Gastroesophageal sphincter (tissue), 3 donors: ENCODE results near the gene GNG2.

Source experiments
- EP300 ChIP-seq: sonication (generic); formaldehyde crosslinking; IDR thresholded peaks from one replicate; pipeline ENCODE4 v1.6.1; 2017; ENCODE audit warnings: antibody characterized with exemption, mild to moderate bottlenecking
- POLR2A ChIP-seq, 2 donors: fragments of 450-650 bp; IDR thresholded peaks; one replicate each; pipeline ENCODE4 v1.6.1; 2017; ENCODE audit warnings: antibody characterized with exemption in 2 of 2, mild to moderate bottlenecking in 2 of 2, moderate library complexity in 1 of 2
- POLR2AphosphoS5 ChIP-seq: sonication (generic); formaldehyde crosslinking; IDR thresholded peaks from one replicate; pipeline ENCODE4 v1.6.1; 2017; ENCODE audit warnings: antibody characterized with exemption
- TF ChIP-seq, protein P1 (sequence below), 4 experiments: fragments of 200-600 bp in 2 of 4; fragments of 450-650 bp in 2 of 4; sonication (generic) in 1 of 4; IDR thresholded peaks; one replicate each; pipeline ENCODE4 v1.5.1; 2017 to 2019; ENCODE audit warnings: antibody characterized with exemption in 4 of 4, mild to moderate bottlenecking in 2 of 4, moderate library complexity in 2 of 4

- no peak for TF ChIP-seq POLR2AphosphoS5
- no peak for TF ChIP-seq POLR2A (IDR thresholded peaks at IDR 0.05)
- TF ChIP-seq, protein P1, sequence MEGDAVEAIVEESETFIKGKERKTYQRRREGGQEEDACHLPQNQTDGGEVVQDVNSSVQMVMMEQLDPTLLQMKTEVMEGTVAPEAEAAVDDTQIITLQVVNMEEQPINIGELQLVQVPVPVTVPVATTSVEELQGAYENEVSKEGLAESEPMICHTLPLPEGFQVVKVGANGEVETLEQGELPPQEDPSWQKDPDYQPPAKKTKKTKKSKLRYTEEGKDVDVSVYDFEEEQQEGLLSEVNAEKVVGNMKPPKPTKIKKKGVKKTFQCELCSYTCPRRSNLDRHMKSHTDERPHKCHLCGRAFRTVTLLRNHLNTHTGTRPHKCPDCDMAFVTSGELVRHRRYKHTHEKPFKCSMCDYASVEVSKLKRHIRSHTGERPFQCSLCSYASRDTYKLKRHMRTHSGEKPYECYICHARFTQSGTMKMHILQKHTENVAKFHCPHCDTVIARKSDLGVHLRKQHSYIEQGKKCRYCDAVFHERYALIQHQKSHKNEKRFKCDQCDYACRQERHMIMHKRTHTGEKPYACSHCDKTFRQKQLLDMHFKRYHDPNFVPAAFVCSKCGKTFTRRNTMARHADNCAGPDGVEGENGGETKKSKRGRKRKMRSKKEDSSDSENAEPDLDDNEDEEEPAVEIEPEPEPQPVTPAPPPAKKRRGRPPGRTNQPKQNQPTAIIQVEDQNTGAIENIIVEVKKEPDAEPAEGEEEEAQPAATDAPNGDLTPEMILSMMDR (IDR thresholded peaks at IDR 0.05) = no peak
- no peak for TF ChIP-seq EP300
Measured at GRCh38 chr14:51862860-51863259, 2.4 kb downstream of the GNG2 start.
